Fibroblast of lung (primary cell): ENCODE results near the gene CHIT1. TPM values are rescaled to one million over a fixed set of nuclear protein-coding genes. Genes with fewer than 3 reads are reported as not detected.

Source experiments
- DNase-seq, 2 donors: peaks; one replicate each; pipeline versions ENCODE4 v3.0.0 to v3.0.0-alpha.2; 2010; ENCODE audit warnings: low read depth in 2 of 2
- H2AFZ ChIP-seq: 2 replicates; pipeline ENCODE4 v1.5.1; 2012; ENCODE audit warnings: low read length, control low read depth, inconsistent platforms
- H3K27ac ChIP-seq: 2 replicates; pipeline ENCODE4 v1.5.1; 2011; ENCODE audit warnings: low read length, control low read depth; ENCODE audit not compliant: insufficient read depth
- H3K27me3 ChIP-seq: 2 replicates; pipeline ENCODE4 v1.5.1; 2011; ENCODE audit warnings: mild to moderate bottlenecking, low read length; ENCODE audit not compliant: control insufficient read depth, insufficient read depth
- H3K36me3 ChIP-seq: 2 replicates; pipeline ENCODE4 v1.5.1; 2011; ENCODE audit warnings: low read length; ENCODE audit not compliant: control insufficient read depth, insufficient read depth
- H3K4me1 ChIP-seq: 2 replicates; pipeline ENCODE4 v1.5.1; 2011; ENCODE audit warnings: low read length; ENCODE audit not compliant: control insufficient read depth, insufficient read depth; ENCODE audit errors: extremely low read depth
- H3K4me2 ChIP-seq: 2 replicates; pipeline ENCODE4 v1.5.1; 2011; ENCODE audit warnings: low read length, control low read depth; ENCODE audit not compliant: insufficient read depth; ENCODE audit errors: extremely low read depth
- H3K4me3 ChIP-seq, 4 experiments: fragments of 200-600 bp in 1 of 4; sonication (generic) in 1 of 4; replicated peaks in 1 of 4; 2 replicates each; pipeline ENCODE4 v1.5.1; 2011 to 2016; ENCODE audit warnings: low read length in 4 of 4, low read depth in 3 of 4, mild to moderate bottlenecking in 3 of 4, control low read depth in 2 of 4, inconsistent platforms in 1 of 4, mixed read lengths in 1 of 4; ENCODE audit not compliant: insufficient read depth in 1 of 4; ENCODE audit errors: control extremely low read depth in 1 of 4
- H3K79me2 ChIP-seq: 2 replicates; pipeline ENCODE4 v1.5.1; 2012; ENCODE audit warnings: mild to moderate bottlenecking, low read length, inconsistent platforms; ENCODE audit not compliant: control insufficient read depth, insufficient read depth
- H3K9ac ChIP-seq: 2 replicates; pipeline ENCODE4 v1.5.1; 2011; ENCODE audit warnings: mild to moderate bottlenecking, low read length, control low read depth; ENCODE audit not compliant: insufficient read depth
- H3K9me3 ChIP-seq: 2 replicates; pipeline ENCODE4 v1.5.1; 2012; ENCODE audit warnings: low read depth, low read length; ENCODE audit not compliant: control insufficient read depth, insufficient read depth
- H4K20me1 ChIP-seq: 2 replicates; pipeline ENCODE4 v1.5.1; 2011; ENCODE audit warnings: low read length; ENCODE audit not compliant: control insufficient read depth, insufficient read depth; ENCODE audit errors: extremely low read depth
- CTCF ChIP-seq, 2 donors: IDR thresholded peaks in 1 of 2; conservative IDR thresholded peaks in 1 of 2; 1 replicate in 1 of 2; 2 replicates in 1 of 2; pipeline ENCODE4 v1.5.1; 2011 to 2012; ENCODE audit warnings: low read length in 2 of 2, control low read depth in 1 of 2, inconsistent platforms in 1 of 2, low read depth in 1 of 2, mild to moderate bottlenecking in 1 of 2
- EZH2 ChIP-seq: IDR thresholded peaks from 2 replicates; pipeline ENCODE4 v1.5.1; 2012; ENCODE audit warnings: low read length, control low read depth, mild to moderate bottlenecking; ENCODE audit errors: missing control alignments
- polyA plus RNA-seq, 2 donors: library from polyadenylated mRNA; depleted of rRNA in 1 of 2; stranded (reverse) in 1 of 2; unstranded in 1 of 2; fragments of >200 nt; gene quantifications; 2 replicates each; pipeline ENCODE4 v1.2.1, GENCODE V29; 2011 to 2012; ENCODE audit warnings: missing spikeins in 1 of 2
- total RNA-seq: library from RNA; depleted of rRNA; stranded (reverse); fragments of >200 nt; gene quantifications from 2 replicates; pipeline ENCODE4 v1.2.1, GENCODE V29; 2014

Gene CHIT1
- total and polyA plus RNA-seq, 2 donors (not counting 1 experiment from before 2014, with no cell fraction given) = not detected

GRCh38 chr1:203175237-203175826 is 54.1 kb downstream of the CHIT1 start, which contains the start of gene MYBPH:
MYBPH (minus strand) TSS chr1:203175826; CDS start chr1:203175755, 71 bp downstream.
- H3K79me2 ChIP-seq = no peaks in the 10 kb centered on the region
- no peak for DNase-seq
- H3K9me3 ChIP-seq = no peaks in the 10 kb centered on the region
- no peaks in the 10 kb centered on the region for H4K20me1 ChIP-seq
- H2AFZ ChIP-seq = no peak within 1 kb of the TSS
- H3K9ac ChIP-seq = no peak within 1 kb of the TSS
- no peak within 1 kb of the TSS for H3K4me3 ChIP-seq
- TF ChIP-seq CTCF (conservative IDR thresholded peaks at IDR 0.05 in 1 of 2, IDR thresholded peaks at IDR 0.05 in 1 of 2; ENCODE audit: low read depth in 1 of 2, low read length in 2 of 2) (no peak), EZH2 (no peak)
- no peak within 1 kb of the TSS for H3K4me2 ChIP-seq
- H3K27me3 ChIP-seq = no peaks in the 10 kb centered on the region
- no peaks in the 10 kb centered on the region for H3K36me3 ChIP-seq
- no peak within 1 kb of the TSS for H3K27ac ChIP-seq
- H3K4me1 ChIP-seq = peaks cover 25% of the 10 kb centered on the region

- H3K4me3 ChIP-seq = no peak overlapping the region
- H3K27ac ChIP-seq = no peak overlapping the region
- no peak for DNase-seq
- peaks cover 25% of the 10 kb centered on the region for H3K4me1 ChIP-seq
- H4K20me1 ChIP-seq = no peaks in the 10 kb centered on the region
- H3K4me2 ChIP-seq = no peak overlapping the region
- no peaks in the 10 kb centered on the region for H3K9me3 ChIP-seq
- no peak for TF ChIP-seq EZH2
- TF ChIP-seq CTCF (conservative IDR thresholded peaks at IDR 0.05 in 1 of 2, IDR thresholded peaks at IDR 0.05 in 1 of 2; ENCODE audit: low read depth in 1 of 2, low read length in 2 of 2) = no peak
- H3K79me2 ChIP-seq = no peaks in the 10 kb centered on the region
- H3K27me3 ChIP-seq = no peaks in the 10 kb centered on the region
- no peaks in the 10 kb centered on the region for H3K36me3 ChIP-seq
- H3K9ac ChIP-seq = no peak overlapping the region
- no peak overlapping the region for H2AFZ ChIP-seq
Measured at GRCh38 chr1:203174324-203174985, 55.0 kb downstream of the CHIT1 start.

- H3K36me3 ChIP-seq = no peaks in the 10 kb centered on the region
- no peaks in the 10 kb centered on the region for H3K27me3 ChIP-seq
- H3K9me3 ChIP-seq = no peaks in the 10 kb centered on the region
- peaks cover 25% of the 10 kb centered on the region for H3K4me1 ChIP-seq
- no peak for TF ChIP-seq CTCF (conservative IDR thresholded peaks at IDR 0.05 in 1 of 2, IDR thresholded peaks at IDR 0.05 in 1 of 2; ENCODE audit: low read depth in 1 of 2, low read length in 2 of 2)
- TF ChIP-seq EZH2 = no peak
- DNase-seq = no peak
- H3K27ac ChIP-seq = no peak overlapping the region
- H4K20me1 ChIP-seq = no peaks in the 10 kb centered on the region
- no peak overlapping the region for H2AFZ ChIP-seq
- H3K9ac ChIP-seq = no peak overlapping the region
- no peaks in the 10 kb centered on the region for H3K79me2 ChIP-seq
- H3K4me2 ChIP-seq = no peak overlapping the region
- H3K4me3 ChIP-seq = no peak overlapping the region
Measured at GRCh38 chr1:203173566-203173965, 55.9 kb downstream of the CHIT1 start.
